HCT116 (cell line): ENCODE data around the gene TXLNB. TPM values are rescaled to one million over a fixed set of nuclear protein-coding genes. Genes with fewer than 3 reads are reported as not detected.

ENCODE experiments used
- ATAC-seq: fragments of 200-7000 bp; cut with Tn5 transposase; 2 replicates; pipeline ENCODE4 v1.9.1; 2020; ENCODE audit warnings: mild to moderate bottlenecking, moderate library complexity
- BruUV-seq: library from RNA; stranded (reverse); fragments of 400-500 nt; replicated peaks from 2 replicates; lab custom pipeline; 2021; lab: Mats Ljungman, UMichigan
- CTCF ChIA-PET: fragments of 300-600 bp; sonication (Branson Sonifier 250); formaldehyde crosslinking; loops from one replicate; lab custom pipeline; 2021; ENCODE audit warnings: antibody characterized with exemption; lab: Charles Lee
- POLR2A ChIA-PET: fragments of 300-600, 350-600 bp; sonication (Branson Sonifier 250); formaldehyde crosslinking; loops from one replicate; lab custom pipeline; 2021; ENCODE audit warnings: antibody characterized with exemption; lab: Charles Lee
- RAD21 ChIA-PET, 2 experiments: fragments of 300-600 bp; sonication (Branson Sonifier 250); formaldehyde crosslinking; loops; one replicate each; lab custom pipeline; 2023; ENCODE audit warnings: low total read pairs in 2 of 2; ENCODE audit not compliant: uncharacterized antibody in 2 of 2, unreplicated experiment in 2 of 2, low non-redundant PET in 1 of 2; lab: Charles Lee
- DNase-seq: peaks from one replicate; pipeline ENCODE4 v3.0.0-alpha.2; 2010; ENCODE audit warnings: low read depth, low spot score
- H2AFZ ChIP-seq: fragments of 200-600 bp; shearing (Covaris generic), sonication (generic); 2 replicates; pipeline ENCODE4 v1.6.1; 2017; ENCODE audit warnings: low read depth, mixed run types, mixed read lengths, antibody characterized with exemption, low read length; ENCODE audit not compliant: poor library complexity, severe bottlenecking
- H3K27ac ChIP-seq: 2 replicates; pipeline ENCODE4 v1.5.1; 2012; ENCODE audit warnings: low read depth, low read length
- H3K27me3 ChIP-seq: fragments of 200-600 bp; sonication (generic); 2 replicates; pipeline ENCODE4 v1.6.1; 2016; ENCODE audit warnings: mixed run types, low read length, mixed read lengths; ENCODE audit not compliant: insufficient read depth
- H3K36me3 ChIP-seq, 2 experiments: fragments of 200-500 bp in 1 of 2; fragments of 200-600 bp in 1 of 2; sonication (Bioruptor generic) in 1 of 2; sonication (generic) in 1 of 2; 2 replicates each; pipeline versions ENCODE4 v1.5.1 to v1.6.1; 2014 to 2016; ENCODE audit warnings: low read length in 2 of 2, inconsistent platforms in 1 of 2, mixed read lengths in 1 of 2, mixed run types in 1 of 2; ENCODE audit not compliant: insufficient read depth in 2 of 2, control insufficient read depth in 1 of 2
- H3K4me1 ChIP-seq, 2 experiments: fragments of 200-600 bp in 1 of 2; sonication (generic) in 1 of 2; 2 replicates each; pipeline versions ENCODE4 v1.5.1 to v1.6.1; 2012 to 2017; ENCODE audit warnings: low read length in 2 of 2, inconsistent platforms in 1 of 2, mild to moderate bottlenecking in 1 of 2, mixed read lengths in 1 of 2, mixed run types in 1 of 2, moderate library complexity in 1 of 2; ENCODE audit not compliant: insufficient read depth in 2 of 2, control insufficient read depth in 1 of 2
- H3K4me2 ChIP-seq: fragments of 200-600 bp; sonication (generic); 2 replicates; pipeline ENCODE4 v1.6.1; 2017; ENCODE audit warnings: mixed run types, low read length, mixed read lengths
- H3K4me3 ChIP-seq, 2 experiments: fragments of 200-600 bp in 1 of 2; sonication (generic) in 1 of 2; replicated peaks in 1 of 2; 2 replicates each; pipeline ENCODE4 v1.5.1; 2011 to 2016; ENCODE audit warnings: low read length in 2 of 2, control low read depth in 1 of 2, low read depth in 1 of 2, mild to moderate bottlenecking in 1 of 2, mixed read lengths in 1 of 2, mixed run types in 1 of 2
- H3K79me2 ChIP-seq: fragments of 200-600 bp; sonication (generic); 2 replicates; pipeline ENCODE4 v1.6.1; 2017; ENCODE audit warnings: mild to moderate bottlenecking, mixed run types, low read length, moderate library complexity, mixed read lengths; ENCODE audit not compliant: insufficient read depth
- H3K9ac ChIP-seq: fragments of 200-600 bp; sonication (generic); 2 replicates; pipeline ENCODE4 v1.6.1; 2016; ENCODE audit warnings: low read length, mixed read lengths
- H3K9me2 ChIP-seq: fragments of 200-600 bp; sonication (generic), shearing (Covaris generic); 2 replicates; pipeline ENCODE4 v1.6.1; 2017; ENCODE audit warnings: mixed run types, mild to moderate bottlenecking, moderate library complexity; ENCODE audit not compliant: insufficient read depth
- H3K9me3 ChIP-seq, 2 experiments: fragments of 200-500 bp in 1 of 2; fragments of 200-600 bp in 1 of 2; sonication (Bioruptor generic) in 1 of 2; sonication (generic) in 1 of 2; 2 replicates each; pipeline ENCODE4 v1.6.1; 2014 to 2017; ENCODE audit warnings: low read length in 2 of 2, mixed read lengths in 2 of 2, inconsistent platforms in 1 of 2, low read depth in 1 of 2, mild to moderate bottlenecking in 1 of 2, mixed run types in 1 of 2, moderate library complexity in 1 of 2; ENCODE audit not compliant: control insufficient read depth in 1 of 2, insufficient read depth in 1 of 2
- H4K20me1 ChIP-seq: fragments of 200-600 bp; sonication (generic), shearing (Covaris generic); 2 replicates; pipeline ENCODE4 v1.6.1; 2017; ENCODE audit warnings: mixed run types, mild to moderate bottlenecking, moderate library complexity; ENCODE audit not compliant: insufficient read depth
- EZH2phosphoT487 ChIP-seq: fragments of 200-600 bp; IDR thresholded peaks from 2 replicates; pipeline ENCODE4 v1.6.1; 2018; ENCODE audit warnings: antibody characterized with exemption, borderline replicate concordance
- RAD21 ChIP-seq: IDR thresholded peaks from 2 replicates; pipeline ENCODE4 v1.6.1; 2012; ENCODE audit warnings: low read depth, mild to moderate bottlenecking
- intact Hi-C: fragments of 100-400 bp; cut with micrococcal nuclease; formaldehyde crosslinking; loops from 2 replicates; pipeline ENCODE4 v1.10.0; 2022
- total RNA-seq: library from RNA; stranded (reverse); gene quantifications from one replicate; pipeline ENCODE4 v1.2.1, GENCODE V29; 2021; ENCODE audit not compliant: unreplicated experiment
- TF ChIP-seq, protein P1 (sequence below): IDR thresholded peaks from 2 replicates; pipeline ENCODE4 v1.6.1; 2012
- TF ChIP-seq, protein P2 (sequence below): IDR thresholded peaks from 2 replicates; pipeline ENCODE4 v1.6.1; 2012; ENCODE audit warnings: low read depth
- TF ChIP-seq, protein P3 (sequence below): IDR thresholded peaks from 2 replicates; pipeline ENCODE4 v1.6.1; 2011; ENCODE audit warnings: mild to moderate bottlenecking, low read length, moderate library complexity; ENCODE audit not compliant: insufficient replicate concordance; ENCODE audit errors: extremely low read depth

Gene TXLNB
- total RNA-seq, 1 experiment from 2014 or later = 0.05 TPM

DNA sequence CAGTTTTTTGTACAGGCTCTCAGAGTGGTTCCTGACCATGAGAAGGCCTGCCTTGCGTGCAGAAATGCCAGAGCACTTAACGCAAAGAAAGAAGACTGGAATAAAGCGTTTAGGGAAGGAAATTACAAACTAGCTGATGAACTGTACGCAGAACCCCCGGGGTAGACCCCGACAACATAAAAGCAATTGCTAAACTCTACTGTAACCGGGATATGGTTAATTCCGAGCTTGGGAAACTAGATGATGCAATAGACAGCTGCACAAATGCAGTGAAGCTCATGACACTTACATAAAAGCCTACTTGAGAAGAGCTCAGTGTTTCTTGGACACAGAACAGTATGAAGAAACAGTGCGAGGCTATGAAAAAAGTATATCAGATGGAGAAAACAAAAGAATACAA, 47.0 kb upstream of the TXLNB start:
- Histone ChIP-seq H3K9me2 (no peaks in the 10 kb centered on the region), H3K4me1 (no peaks in the 10 kb centered on the region; a peak in 1 of 4 replicates), H3K27ac (no peak overlapping the region), H4K20me1 (no peaks in the 10 kb centered on the region), H3K4me2 (no peak overlapping the region), H3K9me3 (no peaks in the 10 kb centered on the region), H3K27me3 (no peaks in the 10 kb centered on the region), H2AFZ (no peak overlapping the region), H3K79me2 (no peaks in the 10 kb centered on the region), H3K4me3 (no peak overlapping the region), H3K36me3 (no peaks in the 10 kb centered on the region), H3K9ac (no peak overlapping the region)
- ChIA-PET POLR2A (no interaction called here), RAD21 (no interaction called here), CTCF (no interaction called here)
- DNase-seq (no peak), ATAC-seq (no peak)
- no TSS peak for BruUV-seq
- intact Hi-C loops = no loop called here
- TF ChIP-seq, protein P1, sequence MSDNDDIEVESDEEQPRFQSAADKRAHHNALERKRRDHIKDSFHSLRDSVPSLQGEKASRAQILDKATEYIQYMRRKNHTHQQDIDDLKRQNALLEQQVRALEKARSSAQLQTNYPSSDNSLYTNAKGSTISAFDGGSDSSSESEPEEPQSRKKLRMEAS = no peak
- TF ChIP-seq EZH2phosphoT487 (no peak), RAD21 (no peak)
- TF ChIP-seq, protein P2, sequence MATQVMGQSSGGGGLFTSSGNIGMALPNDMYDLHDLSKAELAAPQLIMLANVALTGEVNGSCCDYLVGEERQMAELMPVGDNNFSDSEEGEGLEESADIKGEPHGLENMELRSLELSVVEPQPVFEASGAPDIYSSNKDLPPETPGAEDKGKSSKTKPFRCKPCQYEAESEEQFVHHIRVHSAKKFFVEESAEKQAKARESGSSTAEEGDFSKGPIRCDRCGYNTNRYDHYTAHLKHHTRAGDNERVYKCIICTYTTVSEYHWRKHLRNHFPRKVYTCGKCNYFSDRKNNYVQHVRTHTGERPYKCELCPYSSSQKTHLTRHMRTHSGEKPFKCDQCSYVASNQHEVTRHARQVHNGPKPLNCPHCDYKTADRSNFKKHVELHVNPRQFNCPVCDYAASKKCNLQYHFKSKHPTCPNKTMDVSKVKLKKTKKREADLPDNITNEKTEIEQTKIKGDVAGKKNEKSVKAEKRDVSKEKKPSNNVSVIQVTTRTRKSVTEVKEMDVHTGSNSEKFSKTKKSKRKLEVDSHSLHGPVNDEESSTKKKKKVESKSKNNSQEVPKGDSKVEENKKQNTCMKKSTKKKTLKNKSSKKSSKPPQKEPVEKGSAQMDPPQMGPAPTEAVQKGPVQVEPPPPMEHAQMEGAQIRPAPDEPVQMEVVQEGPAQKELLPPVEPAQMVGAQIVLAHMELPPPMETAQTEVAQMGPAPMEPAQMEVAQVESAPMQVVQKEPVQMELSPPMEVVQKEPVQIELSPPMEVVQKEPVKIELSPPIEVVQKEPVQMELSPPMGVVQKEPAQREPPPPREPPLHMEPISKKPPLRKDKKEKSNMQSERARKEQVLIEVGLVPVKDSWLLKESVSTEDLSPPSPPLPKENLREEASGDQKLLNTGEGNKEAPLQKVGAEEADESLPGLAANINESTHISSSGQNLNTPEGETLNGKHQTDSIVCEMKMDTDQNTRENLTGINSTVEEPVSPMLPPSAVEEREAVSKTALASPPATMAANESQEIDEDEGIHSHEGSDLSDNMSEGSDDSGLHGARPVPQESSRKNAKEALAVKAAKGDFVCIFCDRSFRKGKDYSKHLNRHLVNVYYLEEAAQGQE = no peak
- TF ChIP-seq, protein P3, sequence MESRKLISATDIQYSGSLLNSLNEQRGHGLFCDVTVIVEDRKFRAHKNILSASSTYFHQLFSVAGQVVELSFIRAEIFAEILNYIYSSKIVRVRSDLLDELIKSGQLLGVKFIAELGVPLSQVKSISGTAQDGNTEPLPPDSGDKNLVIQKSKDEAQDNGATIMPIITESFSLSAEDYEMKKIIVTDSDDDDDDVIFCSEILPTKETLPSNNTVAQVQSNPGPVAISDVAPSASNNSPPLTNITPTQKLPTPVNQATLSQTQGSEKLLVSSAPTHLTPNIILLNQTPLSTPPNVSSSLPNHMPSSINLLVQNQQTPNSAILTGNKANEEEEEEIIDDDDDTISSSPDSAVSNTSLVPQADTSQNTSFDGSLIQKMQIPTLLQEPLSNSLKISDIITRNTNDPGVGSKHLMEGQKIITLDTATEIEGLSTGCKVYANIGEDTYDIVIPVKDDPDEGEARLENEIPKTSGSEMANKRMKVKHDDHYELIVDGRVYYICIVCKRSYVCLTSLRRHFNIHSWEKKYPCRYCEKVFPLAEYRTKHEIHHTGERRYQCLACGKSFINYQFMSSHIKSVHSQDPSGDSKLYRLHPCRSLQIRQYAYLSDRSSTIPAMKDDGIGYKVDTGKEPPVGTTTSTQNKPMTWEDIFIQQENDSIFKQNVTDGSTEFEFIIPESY = no peak
